GM23338 (cell line): ENCODE results near the gene PNPLA8. TPM values are rescaled to one million over a fixed set of nuclear protein-coding genes. Genes with fewer than 3 reads are reported as not detected.

ENCODE experiments used
- ATAC-seq: fragments of 200-7000 bp; cut with Tn5 transposase; 3 replicates; pipeline ENCODE4 v1.9.1; 2020
- DNase-seq: peaks from one replicate; pipeline ENCODE4 v3.0.0-alpha.2; 2015; ENCODE audit warnings: low spot score
- H2AFZ ChIP-seq: fragments of 200-600 bp; sonication (generic); 2 replicates; pipeline ENCODE4 v1.8.0; 2016; ENCODE audit warnings: antibody characterized with exemption, mild to moderate bottlenecking, moderate library complexity
- H3F3A ChIP-seq: fragments of 200-600 bp; sonication (generic); replicated peaks from 2 replicates; pipeline ENCODE4 v1.8.0; 2017; ENCODE audit warnings: antibody characterized with exemption, mixed run types, low read depth
- H3K27ac ChIP-seq: fragments of 200-600 bp; sonication (generic); 2 replicates; pipeline ENCODE4 v1.6.1; 2016; ENCODE audit warnings: low read depth
- H3K27me3 ChIP-seq: fragments of 200-600 bp; sonication (generic); 2 replicates; pipeline ENCODE4 v1.8.0; 2016; ENCODE audit warnings: mild to moderate bottlenecking, mixed run types, moderate library complexity; ENCODE audit not compliant: insufficient read depth
- H3K36me3 ChIP-seq: fragments of 200-600 bp; sonication (generic); 2 replicates; pipeline ENCODE4 v1.8.0; 2016; ENCODE audit warnings: mild to moderate bottlenecking; ENCODE audit not compliant: insufficient read depth
- H3K4me1 ChIP-seq: fragments of 200-600 bp; sonication (generic); 2 replicates; pipeline ENCODE4 v1.8.0; 2016; ENCODE audit warnings: mild to moderate bottlenecking, moderate library complexity; ENCODE audit not compliant: insufficient read depth
- H3K4me2 ChIP-seq: fragments of 200-600 bp; sonication (generic); 2 replicates; pipeline ENCODE4 v1.7.1; 2017; ENCODE audit warnings: mixed run types
- H3K4me3 ChIP-seq: fragments of 200-600 bp; sonication (generic); 2 replicates; pipeline ENCODE4 v1.6.1; 2016; ENCODE audit warnings: mixed run types
- H3K79me2 ChIP-seq: fragments of 200-600 bp; sonication (generic); replicated peaks from 2 replicates; pipeline ENCODE4 v1.8.0; 2017; ENCODE audit warnings: mild to moderate bottlenecking; ENCODE audit not compliant: insufficient read depth
- H3K9me2 ChIP-seq: fragments of 200-600 bp; sonication (generic); 2 replicates; pipeline ENCODE4 v1.8.0; 2017; ENCODE audit not compliant: insufficient read depth
- H4K20me1 ChIP-seq: fragments of 200-600 bp; sonication (generic); replicated peaks from 2 replicates; pipeline ENCODE4 v1.8.0; 2017; ENCODE audit warnings: mild to moderate bottlenecking; ENCODE audit not compliant: insufficient read depth
- H3K27ac Mint-ChIP-seq: 2 replicates; pipeline ENCODE4 v1.8.0; 2020; ENCODE audit warnings: inconsistent platforms, mild to moderate bottlenecking, moderate library complexity, mixed read lengths
- H3K27me3 Mint-ChIP-seq: 3 replicates; pipeline ENCODE4 v1.8.0; 2022; ENCODE audit warnings: low read depth, mild to moderate bottlenecking, moderate library complexity, mixed read lengths, inconsistent platforms; ENCODE audit not compliant: insufficient read depth, poor library complexity
- H3K36me3 Mint-ChIP-seq: 3 replicates; pipeline ENCODE4 v1.8.0; 2021; ENCODE audit warnings: low read depth, mild to moderate bottlenecking, inconsistent platforms, moderate library complexity, mixed read lengths
- H3K4me1 Mint-ChIP-seq: 3 replicates; pipeline ENCODE4 v1.8.0; 2020; ENCODE audit warnings: mild to moderate bottlenecking, inconsistent platforms, mixed read lengths
- H3K4me3 Mint-ChIP-seq: 3 replicates; pipeline ENCODE4 v1.8.0; 2021; ENCODE audit warnings: moderate library complexity, mild to moderate bottlenecking, inconsistent platforms, mixed read lengths
- H3K9me3 Mint-ChIP-seq: 3 replicates; pipeline ENCODE4 v1.8.0; 2020; ENCODE audit warnings: moderate library complexity, mild to moderate bottlenecking, inconsistent platforms, mixed read lengths
- CTCF ChIP-seq, 2 experiments: fragments of 200-600 bp in 1 of 2; sonication (generic) in 1 of 2; conservative IDR thresholded peaks; 2 replicates each; pipeline versions ENCODE4 v1.5.1 to v1.6.1; 2016 to 2017; ENCODE audit warnings: antibody characterized with exemption in 2 of 2, low read depth in 2 of 2, mild to moderate bottlenecking in 2 of 2, moderate library complexity in 1 of 2
- EZH2 ChIP-seq: fragments of 200-600 bp; sonication (generic); IDR thresholded peaks from one replicate; pipeline ENCODE4 v1.8.0; 2017; ENCODE audit warnings: antibody characterized with exemption, mild to moderate bottlenecking, low read depth; ENCODE audit not compliant: unreplicated experiment
- EZH2phosphoT487 ChIP-seq: fragments of 200-600 bp; sonication (generic); IDR thresholded peaks from one replicate; pipeline ENCODE4 v1.8.1; 2018; ENCODE audit warnings: antibody characterized with exemption; ENCODE audit not compliant: unreplicated experiment
- POLR2AphosphoS5 ChIP-seq: IDR thresholded peaks from 2 replicates; pipeline ENCODE4 v1.6.1; 2016; ENCODE audit warnings: antibody characterized with exemption, low read depth
- REST ChIP-seq: IDR thresholded peaks from one replicate; pipeline ENCODE4 v1.6.1; 2018; ENCODE audit warnings: antibody characterized with exemption; ENCODE audit not compliant: unreplicated experiment
- STAT1 ChIP-seq: IDR thresholded peaks from one replicate; pipeline ENCODE4 v1.6.1; 2016; ENCODE audit warnings: antibody characterized with exemption; ENCODE audit not compliant: unreplicated experiment
- ZNF114 ChIP-seq: fragments of 250-450 bp; sonication (Bioruptor Pico); IDR thresholded peaks from 2 replicates; pipeline ENCODE4 v1.5.0; 2020; ENCODE audit warnings: mild to moderate bottlenecking, moderate library complexity
- polyA plus RNA-seq: library from polyadenylated mRNA; unstranded; fragments of >200 nt; fragmentation: Nextera tagmentation; extraction: Ambion mirVana; gene quantifications from 2 replicates; pipeline ENCODE4 v1.2.1, GENCODE V29; 2016
- total RNA-seq: library from RNA; depleted of rRNA; stranded (reverse); fragments of >200 nt; shearing (Covaris generic); gene quantifications from 2 replicates; pipeline ENCODE4 v1.2.3, GENCODE V29; 2014

The PNPLA8 gene
- total and polyA plus RNA-seq, 2 experiments from 2014 or later, result 12.5 to 13.6 TPM

- no peak overlapping the region for H3K27ac Mint-ChIP-seq
- peak overlapping the region; percentile 84 for H3K4me3 Mint-ChIP-seq
- Histone ChIP-seq H4K20me1 (peaks cover 14% of the 10 kb centered on the region), H3K27me3 (peaks cover 57% of the 10 kb centered on the region), H3K4me2 (peak overlapping the region; percentile 96), H3K4me1 (peaks cover 19% of the 10 kb centered on the region), H2AFZ (peak overlapping the region; percentile 98), H3K36me3 (no peaks in the 10 kb centered on the region), H3K27ac (no peak overlapping the region), H3K79me2 (no peaks in the 10 kb centered on the region), H3F3A (0 out of 2 replicates have a peak, but pooled peaks cover 2% of the 10 kb centered on the region), H3K9me2 (no peaks in the 10 kb centered on the region), H3K4me3 (peak overlapping the region; percentile 85)
- H3K27me3 Mint-ChIP-seq, result peaks cover 35% of the 10 kb centered on the region
- ATAC-seq (peak; percentile 3; the same call in 2 of the 3 replicates), DNase-seq (no peak)
- TF ChIP-seq EZH2phosphoT487 (no peak), STAT1 (no peak), REST (no peak), POLR2AphosphoS5 (no peak; the same call in 1 of the 2 replicates), EZH2 (peak; percentile 19)
- no peaks in the 10 kb centered on the region; the same call in 2 of the 3 replicates for H3K36me3 Mint-ChIP-seq
- H3K9me3 Mint-ChIP-seq, result no peaks in the 10 kb centered on the region
- peaks cover 25% of the 10 kb centered on the region for H3K4me1 Mint-ChIP-seq
Observed at GRCh38 chr7:108455551-108455997, 70.4 kb downstream of the PNPLA8 start.

GRCh38 chr7:108454674-108455550 is 71.0 kb downstream of the PNPLA8 start:
- ATAC-seq (peak; percentile 46), DNase-seq (peak; percentile 70)
- Histone ChIP-seq H3F3A (0 out of 2 replicates have a peak, but pooled peaks cover 2% of the 10 kb centered on the region), H3K27me3 (peaks cover 57% of the 10 kb centered on the region), H3K9me2 (no peaks in the 10 kb centered on the region), H3K79me2 (no peaks in the 10 kb centered on the region), H3K4me2 (peak overlapping the region; percentile 96), H2AFZ (peak overlapping the region; percentile 98), H3K36me3 (no peaks in the 10 kb centered on the region), H3K4me1 (peaks cover 13% of the 10 kb centered on the region), H3K27ac (no peak overlapping the region), H4K20me1 (peaks cover 14% of the 10 kb centered on the region), H3K4me3 (peak overlapping the region; percentile 85)
- H3K36me3 Mint-ChIP-seq, result no peaks in the 10 kb centered on the region; the same call in 2 of the 3 replicates
- H3K9me3 Mint-ChIP-seq, result no peaks in the 10 kb centered on the region
- H3K4me1 Mint-ChIP-seq, result peaks cover 22% of the 10 kb centered on the region
- no peak for TF ChIP-seq ZNF114 (CRISPR knock-in tag)
- peak; percentile 57 for TF ChIP-seq EZH2
- peak in 1 of 2 experiments; percentile 42; a peak in 2 of 4 replicates for TF ChIP-seq CTCF (conservative IDR thresholded peaks at IDR 0.05; ENCODE audit: low read depth in 2 of 2)
- no peak overlapping the region for H3K27ac Mint-ChIP-seq
- H3K27me3 Mint-ChIP-seq, result peaks cover 35% of the 10 kb centered on the region
- peak overlapping the region; percentile 91 for H3K4me3 Mint-ChIP-seq
